Jurkat, Clone E6-1 (cell line): Measurements from ENCODE around the gene JOSD1.

ENCODE experiments used
- DNase-seq: peaks from one replicate; pipeline ENCODE4 v3.0.0-alpha.2; 2011; ENCODE audit warnings: low read depth, low spot score
- H3K4me3 ChIP-seq: 2 replicates; pipeline ENCODE4 v1.5.1; 2011; ENCODE audit warnings: mild to moderate bottlenecking, low read length, control low read depth, moderate library complexity

Gene JOSD1

DNA sequence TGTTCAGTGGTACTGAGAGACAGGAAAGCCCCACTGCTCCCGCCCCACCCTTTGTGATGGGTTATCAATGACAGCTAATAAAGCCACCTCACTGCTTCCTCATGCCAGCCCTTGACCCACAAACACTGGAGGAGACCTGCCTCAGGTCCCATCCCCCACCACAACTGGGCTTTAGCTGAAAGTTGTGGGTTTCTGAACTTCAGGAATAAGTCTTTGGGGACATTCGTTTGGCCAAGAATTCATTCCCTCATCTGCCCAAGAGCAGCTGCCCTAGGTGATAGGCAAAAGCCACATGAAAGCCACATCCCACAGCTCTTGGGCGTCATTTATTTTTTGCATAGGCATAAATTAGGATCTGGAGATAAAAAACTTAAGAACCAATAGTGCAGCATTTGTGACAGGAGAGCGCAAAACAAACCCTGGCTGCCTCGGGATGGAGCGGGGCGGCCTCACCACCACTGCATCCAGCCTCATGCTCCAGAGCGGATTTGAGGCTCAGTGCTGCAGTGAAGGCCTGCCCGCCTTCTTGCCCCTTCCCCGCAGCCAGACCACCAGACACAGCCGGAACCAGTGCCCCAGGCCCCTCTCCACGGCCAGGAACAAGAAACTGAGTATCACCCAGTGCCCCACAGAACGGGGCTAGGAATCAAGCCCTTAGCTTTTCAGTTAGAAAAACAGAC lies 33.8 kb upstream of the JOSD1 start:
- no peak for DNase-seq
- no peak overlapping the region for H3K4me3 ChIP-seq

DNA sequence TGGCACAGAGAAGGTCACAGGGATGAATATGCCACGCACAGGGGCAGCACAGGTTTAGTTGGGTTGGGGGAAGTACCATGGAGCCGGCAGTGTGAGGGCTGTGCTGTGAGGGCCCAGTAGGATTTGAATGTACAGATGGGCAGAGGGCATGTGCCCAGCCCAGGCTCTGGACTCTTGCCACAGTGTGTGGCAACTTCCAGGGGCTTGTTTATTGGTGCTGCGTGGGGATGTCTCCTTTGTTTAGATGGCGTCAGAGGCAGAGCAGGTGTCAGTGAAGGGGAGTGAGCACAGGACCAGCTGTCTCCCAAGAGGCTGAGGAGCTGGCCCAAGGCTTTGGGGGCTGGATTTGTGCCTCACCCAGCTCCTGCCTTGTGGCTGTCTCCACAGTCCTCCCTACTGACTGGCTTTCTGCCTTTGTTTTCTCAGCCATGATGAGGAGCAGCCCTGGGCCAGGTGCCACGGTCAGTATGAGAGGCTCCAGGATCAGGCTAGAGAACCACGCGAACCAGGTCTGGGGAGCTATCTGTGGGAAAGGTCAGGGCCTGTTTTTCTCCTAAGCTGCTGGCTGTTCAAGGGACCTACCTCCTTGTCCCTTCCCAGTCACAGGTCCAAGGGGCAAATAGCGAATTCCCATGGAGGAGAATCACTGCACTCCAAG lies 33.1 kb upstream of the JOSD1 start:
- DNase-seq, result no peak
- no peak overlapping the region for H3K4me3 ChIP-seq

DNA sequence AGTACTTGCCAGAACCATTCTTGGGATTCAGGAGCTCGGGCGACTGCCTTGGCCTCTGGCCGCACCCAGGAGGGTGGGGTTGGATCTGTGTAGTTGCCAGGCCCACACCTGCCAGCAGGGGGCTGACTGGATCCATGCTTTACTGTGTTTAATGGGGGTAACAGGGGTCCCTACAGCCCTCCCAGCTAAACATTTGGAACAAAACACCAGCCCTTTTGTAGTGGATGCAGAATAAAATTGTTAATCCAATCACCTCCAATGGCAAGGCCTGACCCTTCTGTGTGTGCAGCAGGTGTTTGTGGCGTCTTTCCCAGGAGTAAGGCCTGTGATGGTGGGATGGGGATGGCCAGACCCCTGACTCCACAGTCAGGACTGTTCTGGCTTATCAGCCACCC lies 32.6 kb upstream of the JOSD1 start:
- no peak for DNase-seq
- no peak overlapping the region for H3K4me3 ChIP-seq

DNA sequence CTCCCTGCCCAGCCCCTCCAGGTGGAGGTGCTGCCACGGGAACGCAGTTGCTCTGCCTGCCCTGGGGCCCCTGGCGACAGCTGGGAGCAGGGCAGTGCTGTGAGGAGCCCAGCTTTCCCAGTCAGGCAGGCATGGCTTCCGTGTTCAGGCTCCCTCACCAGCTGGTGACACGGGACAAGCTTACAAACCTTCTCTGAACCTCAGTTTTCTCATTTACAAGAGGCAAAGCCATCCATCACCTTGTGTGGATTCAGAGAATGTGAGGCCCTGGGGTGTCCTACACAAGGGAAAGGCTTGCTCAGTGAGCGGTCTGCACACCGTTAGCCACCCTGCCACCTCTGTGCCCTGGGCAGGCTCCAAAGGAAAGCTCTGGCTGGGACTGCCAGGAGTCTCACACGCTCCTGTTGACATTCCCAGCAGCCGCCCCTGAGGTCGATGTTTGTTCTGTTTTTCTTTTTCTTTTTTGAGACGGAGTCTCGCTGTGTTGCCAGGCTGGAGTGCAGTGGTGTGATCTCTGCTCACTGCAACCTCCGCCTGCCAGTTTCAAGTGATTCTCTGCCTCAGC lies 31.6 kb upstream of the JOSD1 start:
- no peak for DNase-seq
- no peak overlapping the region for H3K4me3 ChIP-seq

DNA sequence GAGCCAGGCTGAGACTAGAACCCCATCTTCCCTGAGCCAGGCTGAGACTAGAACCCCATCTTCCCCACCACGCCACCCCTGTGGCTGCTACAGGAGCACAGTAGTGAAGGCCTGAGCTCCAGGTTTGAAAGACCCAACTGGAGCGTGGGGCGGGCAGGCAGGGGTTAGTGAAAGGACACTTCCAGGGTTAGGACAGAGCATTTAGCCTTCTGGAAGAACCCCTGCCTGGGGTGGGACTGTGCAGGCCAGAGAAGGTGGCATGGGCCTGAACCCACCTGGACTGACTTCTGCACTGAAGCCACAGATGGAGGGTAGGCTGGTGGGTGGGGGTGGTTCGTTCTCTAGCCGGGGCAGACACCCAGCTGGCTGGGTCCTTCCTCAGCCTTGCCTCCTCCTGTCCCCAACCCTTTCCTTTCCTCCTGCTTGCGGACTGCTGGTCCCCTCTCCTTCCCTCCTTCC lies 31.0 kb upstream of the JOSD1 start:
- no peak for DNase-seq
- H3K4me3 ChIP-seq, result no peak overlapping the region

DNA sequence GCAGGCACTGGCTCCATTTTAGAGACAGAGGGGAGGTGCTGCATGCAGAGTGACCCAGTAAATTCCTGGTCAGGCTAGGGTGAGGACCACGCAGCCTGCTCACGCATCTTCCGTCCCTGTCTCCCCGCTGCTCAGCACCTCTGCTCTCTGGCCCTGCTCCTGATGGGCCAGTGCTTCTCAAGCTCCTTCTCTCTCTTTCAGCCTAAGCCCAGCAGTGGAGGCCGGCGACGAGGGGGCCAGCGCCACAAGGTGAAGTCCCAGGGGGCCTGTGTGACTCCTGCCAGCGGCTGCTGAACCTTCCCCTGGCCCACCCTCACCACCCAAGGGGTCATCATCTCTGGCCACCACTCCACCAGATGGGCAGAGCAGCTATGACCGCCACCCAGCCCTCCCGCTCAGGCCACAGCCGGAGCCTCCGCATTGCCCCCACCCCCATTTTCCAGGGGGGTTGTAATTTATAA lies 29.7 kb upstream of the JOSD1 start:
- DNase-seq, result no peak

DNA sequence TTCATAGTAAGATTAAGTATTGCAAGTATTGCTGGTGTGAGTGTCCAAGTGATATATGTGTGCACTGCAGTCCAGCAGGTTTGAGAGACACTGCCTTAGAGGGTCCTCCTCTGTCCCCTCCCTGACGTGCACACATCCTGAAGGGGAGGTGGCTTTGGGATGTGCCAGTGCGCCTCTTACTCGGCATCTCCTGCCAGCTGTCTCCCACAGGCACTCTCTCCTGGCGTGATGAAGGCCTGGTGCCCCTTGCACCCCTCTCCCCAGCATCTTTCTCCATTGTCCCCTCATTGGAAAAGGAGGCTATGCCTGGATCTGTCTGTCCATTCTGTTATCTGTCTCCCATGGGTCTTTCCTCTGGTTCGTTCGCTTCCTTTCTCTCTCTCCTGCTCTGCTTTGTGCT lies 29.2 kb upstream of the JOSD1 start:
- no peak for DNase-seq
- no peak overlapping the region for H3K4me3 ChIP-seq

More for the DNA sequence above, 29.7 kb upstream of the JOSD1 start:
- no peak overlapping the region for H3K4me3 ChIP-seq

DNA sequence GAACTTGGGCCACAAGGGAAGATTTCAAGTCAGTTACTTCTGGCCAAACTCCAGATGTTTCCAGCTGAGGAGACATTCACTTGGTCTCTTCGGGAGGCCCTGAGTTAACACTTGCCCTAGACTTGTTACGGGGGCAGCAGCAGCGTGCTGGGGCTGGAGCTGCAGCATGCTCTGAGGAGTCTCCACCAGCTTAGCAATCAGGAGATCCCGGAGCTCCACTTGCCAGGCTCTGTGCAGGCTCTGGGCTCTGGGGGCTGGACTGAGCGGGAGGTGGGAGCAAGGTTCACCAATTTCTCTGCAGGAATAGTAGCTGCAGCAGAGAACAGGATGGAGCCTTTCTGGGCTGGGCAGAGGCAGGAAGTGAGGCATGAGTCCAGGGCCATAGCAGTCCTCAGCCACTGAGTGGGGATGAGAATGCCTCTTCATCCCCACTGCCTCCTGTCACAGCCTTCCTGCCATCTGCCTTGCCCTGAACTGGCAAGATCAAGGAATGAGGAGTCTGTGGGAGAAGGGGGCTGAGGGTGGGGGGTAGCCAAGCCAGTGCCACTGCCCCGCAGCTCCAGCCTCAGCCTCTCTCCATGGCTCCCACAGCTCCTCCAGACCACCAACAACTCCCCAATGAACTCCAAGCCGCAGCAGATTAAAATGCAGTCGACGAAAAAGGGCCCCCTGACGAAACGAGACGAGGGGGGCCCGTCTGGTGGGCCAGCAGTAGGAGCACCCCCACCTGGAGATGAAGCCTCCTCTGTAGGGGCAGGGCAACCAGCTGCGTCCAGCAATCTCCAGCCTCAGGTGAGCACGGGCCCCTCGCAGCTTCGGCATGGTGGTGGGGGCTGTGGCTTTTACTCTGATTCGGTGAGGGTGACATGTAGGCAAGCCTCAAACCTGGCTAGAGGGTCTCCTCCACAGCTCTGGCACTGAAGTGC lies 28.4 kb upstream of the JOSD1 start:
- no peak for DNase-seq
- H3K4me3 ChIP-seq, result no peak overlapping the region

DNA sequence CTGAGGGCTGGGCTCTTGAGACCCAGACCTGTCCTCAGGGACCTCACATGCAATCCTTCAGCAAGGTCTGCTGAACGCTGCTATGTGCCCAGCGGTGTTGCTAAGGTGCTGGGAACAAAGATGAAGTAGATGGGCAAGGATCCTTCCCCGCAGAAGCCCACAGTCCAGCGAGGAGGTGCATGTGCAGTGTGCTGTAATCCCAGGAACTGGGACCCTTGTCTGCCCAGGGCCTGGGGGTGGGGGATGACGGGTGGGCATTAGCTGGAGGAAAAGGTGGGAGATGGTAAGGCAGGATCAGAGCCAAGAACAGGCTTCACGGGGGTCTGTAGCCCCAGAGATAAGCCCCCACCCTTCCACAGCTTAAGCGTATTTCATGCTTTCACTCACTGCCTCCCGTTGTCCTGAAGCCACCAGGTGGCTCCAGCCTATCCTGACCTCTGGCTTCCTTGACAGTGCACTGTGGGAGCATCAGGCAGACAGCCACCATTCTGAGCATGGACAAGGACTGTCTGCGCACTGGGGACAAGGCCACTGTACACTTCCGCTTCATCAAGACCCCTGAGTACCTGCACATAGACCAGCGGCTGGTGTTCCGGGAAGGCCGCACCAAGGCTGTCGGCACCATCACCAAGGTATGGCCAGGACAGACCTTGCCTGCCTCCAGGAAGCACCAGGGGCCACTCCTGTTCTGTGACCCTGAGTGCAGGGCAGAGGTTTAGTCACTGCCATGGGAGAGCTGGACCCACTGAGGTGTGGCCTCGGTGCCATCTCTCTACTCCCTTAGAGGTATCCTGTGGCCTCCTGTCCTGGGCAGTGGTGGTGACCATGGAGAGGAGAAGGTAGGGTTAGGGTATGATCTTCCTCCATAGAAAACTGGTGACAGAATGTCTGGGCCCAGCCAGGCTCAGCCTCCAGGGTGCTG lies 27.0 kb upstream of the JOSD1 start:
- no peak overlapping the region for H3K4me3 ChIP-seq
- no peak for DNase-seq

DNA sequence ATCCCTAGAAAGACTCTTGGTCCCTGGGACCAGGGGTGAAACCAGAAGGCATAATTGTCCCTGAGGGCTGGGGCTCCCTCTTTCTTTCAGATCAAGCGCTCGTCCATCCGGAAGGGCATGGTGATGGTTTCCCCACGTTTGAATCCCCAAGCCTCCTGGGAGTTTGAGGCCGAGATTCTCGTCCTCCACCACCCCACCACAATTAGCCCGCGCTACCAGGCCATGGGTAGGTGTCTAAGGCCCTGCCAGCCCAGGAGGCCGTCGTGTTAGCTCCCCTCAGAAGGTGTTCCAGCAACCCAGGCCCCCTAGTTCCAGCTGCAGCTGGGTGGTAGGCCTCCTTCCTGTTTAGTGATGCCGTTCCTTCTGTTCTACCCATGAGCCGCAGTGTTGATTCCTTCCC lies 26.4 kb upstream of the JOSD1 start:
- no peak for DNase-seq
- no peak overlapping the region for H3K4me3 ChIP-seq

DNA sequence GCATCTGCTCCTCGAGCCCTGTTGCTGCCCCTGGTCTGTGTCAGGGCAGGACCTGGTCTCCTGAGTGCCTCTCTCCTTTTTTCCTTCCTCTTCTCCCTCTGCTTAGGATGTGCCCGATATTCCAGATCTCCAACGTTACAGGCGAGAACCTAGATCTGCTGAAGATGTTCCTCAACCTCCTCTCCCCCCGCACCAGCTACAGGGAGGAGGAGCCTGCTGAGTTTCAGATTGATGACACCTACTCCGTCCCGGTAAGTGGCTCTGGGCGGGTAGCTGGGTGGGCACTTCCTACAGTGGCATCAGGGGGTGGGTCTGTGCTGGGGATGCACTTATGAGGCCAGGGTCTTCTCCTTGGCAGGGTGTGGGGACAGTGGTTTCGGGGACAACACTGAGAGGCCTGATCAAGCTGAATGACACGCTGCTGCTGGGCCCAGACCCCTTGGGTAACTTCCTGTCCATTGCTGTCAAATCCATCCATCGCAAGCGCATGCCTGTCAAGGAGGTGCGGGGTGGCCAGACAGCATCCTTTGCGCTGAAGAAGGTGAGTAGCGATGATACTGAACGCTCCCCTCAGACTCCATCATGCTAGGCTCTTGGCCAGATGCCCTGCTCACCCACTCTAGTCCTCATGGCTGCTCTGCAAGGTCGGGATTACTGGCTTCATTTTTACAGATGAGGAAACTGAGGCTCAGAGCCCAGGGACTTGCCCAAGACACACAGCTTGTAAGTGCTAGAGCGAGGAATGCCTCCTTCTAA lies 25.3 kb upstream of the JOSD1 start:
- no peak overlapping the region for H3K4me3 ChIP-seq
- no peak for DNase-seq

DNA sequence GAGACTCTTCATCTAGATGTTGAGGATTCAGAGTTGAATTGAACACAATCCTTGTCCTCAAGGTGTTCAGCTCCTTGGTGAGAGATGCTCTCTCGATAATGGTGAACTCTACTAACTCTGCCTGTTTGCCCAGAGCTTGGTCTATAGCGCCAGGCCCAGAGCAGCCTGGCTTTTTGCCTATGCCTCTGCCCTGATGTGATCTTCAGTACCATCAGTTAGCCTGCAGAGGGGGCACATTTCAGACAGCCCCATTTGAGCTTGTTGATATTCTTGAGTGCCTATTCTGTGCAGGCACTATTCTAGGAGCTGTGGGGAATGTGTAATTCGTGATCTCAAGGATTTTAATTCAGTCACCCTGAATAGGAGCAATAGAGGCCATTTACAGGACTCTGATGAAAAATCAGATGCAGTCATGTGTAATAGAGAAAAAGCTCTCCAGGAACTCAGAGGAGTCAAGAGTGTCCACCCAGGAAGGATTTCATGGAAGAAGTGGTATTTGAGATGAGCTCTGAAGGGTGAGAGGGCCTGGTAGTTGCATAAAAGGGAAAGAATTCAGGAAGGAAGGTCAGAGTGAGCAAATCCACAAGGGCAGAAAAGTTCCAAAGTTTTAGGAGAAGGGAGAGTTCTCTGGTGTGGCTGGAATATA lies 24.3 kb upstream of the JOSD1 start:
- no peak overlapping the region for H3K4me3 ChIP-seq
- DNase-seq, result peak; percentile 37

DNA sequence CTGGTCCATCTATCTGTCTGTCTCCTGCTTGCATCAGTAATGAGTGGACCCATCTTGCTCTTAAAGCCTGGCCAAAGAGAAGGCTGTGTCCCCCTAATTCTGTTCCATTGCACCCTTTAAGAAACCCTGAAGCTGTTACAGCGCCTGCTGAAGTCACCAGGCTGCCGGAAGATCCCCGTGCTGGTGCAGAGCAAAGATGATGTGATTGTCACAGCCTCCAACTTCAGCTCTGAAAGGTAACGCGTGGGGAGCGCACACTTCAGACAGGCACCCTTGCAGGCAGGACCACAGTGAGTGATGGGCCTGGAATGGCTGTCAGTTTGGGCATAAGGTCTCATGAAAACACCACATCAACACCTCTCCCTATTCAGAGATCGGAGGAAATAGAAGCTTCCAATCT lies 23.4 kb upstream of the JOSD1 start:
- DNase-seq, result no peak
- no peak overlapping the region for H3K4me3 ChIP-seq

DNA sequence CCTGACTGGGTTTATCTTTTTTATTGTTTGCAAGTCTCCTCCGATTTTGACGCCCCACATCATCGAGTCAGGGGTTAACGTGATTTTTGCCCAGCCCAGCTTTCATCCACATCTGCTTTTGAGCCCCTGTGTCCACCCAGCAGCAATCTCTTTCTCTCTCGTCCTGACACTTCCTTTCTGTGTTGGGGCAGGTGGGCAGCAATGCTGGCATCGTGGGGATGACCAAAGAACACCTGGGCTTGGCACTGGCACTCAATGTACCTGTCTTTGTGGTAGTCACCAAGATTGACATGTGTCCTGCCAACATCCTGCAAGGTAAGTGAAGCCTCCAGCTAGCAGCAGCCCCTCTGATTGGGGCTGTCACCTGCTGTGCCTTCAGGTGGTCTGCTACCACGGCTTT lies 20.8 kb upstream of the JOSD1 start:
- no peak for DNase-seq
- no peak overlapping the region for H3K4me3 ChIP-seq

DNA sequence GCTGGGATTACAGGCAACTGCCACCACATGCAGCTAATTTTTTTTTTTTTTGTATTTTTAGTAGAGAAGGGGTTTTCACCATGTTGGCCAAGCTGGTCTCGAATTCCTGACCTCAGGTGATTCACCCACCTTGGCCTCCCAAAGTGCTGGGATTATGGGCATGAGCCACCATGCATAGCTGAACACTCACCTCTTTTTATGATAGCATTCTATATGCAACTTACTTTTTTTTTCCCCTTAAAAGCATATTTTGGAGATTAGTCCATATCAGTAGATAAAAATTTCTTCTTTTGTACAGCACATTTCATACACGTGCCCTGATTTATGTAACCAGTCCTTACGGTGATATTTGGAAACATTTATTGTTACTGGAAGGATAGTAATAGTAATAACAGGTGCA lies 19.6 kb upstream of the JOSD1 start:
- H3K4me3 ChIP-seq, result no peak overlapping the region
- no peak for DNase-seq

DNA sequence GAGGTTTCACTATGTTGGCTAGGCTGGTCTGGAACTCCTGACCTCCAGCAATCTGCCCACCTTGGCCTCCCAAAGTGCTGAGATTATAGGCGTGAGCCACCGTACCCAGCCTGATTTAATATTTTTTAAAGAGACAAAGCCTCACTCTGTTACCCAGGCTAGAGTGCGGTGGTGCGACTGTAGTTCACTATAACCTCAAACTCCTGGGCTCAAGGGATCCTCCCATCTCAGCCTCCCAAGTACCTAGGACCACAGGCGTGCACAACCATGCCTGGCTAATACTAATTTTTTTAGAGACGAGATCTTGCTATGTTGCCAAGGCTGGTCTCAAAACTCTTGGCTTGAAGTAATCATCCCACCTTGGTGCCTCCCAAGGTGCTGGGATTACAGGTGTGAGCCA lies 18.5 kb upstream of the JOSD1 start:
- no peak for DNase-seq
- H3K4me3 ChIP-seq, result no peak overlapping the region

DNA sequence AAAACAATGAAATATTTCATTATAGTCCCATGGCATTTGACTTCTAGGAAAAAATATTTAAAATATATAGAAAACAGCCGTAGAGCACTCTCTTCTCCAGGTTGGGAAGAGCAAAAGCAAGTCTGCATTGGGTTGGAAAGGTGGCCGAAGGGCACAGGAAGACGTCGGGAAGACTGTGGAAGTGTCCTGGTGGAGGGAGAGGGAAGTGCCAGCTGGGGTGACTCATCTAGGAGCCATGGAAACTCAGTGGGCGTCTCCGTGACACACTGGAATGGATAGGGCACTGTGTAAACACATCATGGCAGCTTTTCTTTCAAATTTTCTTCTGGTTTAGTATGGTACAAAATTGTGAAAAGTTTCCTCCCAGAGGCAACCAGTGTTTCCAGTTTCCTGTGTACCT lies 17.7 kb upstream of the JOSD1 start:
- no peak overlapping the region for H3K4me3 ChIP-seq
- no peak for DNase-seq

DNA sequence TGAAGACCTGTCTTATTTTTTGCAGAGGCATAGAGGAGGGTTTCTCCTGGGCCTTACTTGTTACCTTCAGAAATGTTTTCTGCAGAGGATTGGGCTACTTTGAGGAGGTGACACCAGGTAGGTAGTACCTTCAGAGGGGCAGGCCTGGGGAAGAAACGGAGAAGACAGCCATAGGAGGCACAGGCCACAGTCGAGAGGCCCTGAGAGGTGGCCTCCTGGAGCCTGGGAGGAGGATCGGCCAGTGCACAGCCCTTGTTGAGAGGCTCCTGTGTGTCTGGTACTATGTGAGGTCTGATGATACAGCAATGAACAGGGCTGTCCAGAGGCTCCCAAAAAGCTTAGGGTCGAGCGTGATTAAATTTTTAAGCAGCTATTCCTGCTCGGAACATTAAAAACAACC lies 16.5 kb upstream of the JOSD1 start:
- no peak overlapping the region for H3K4me3 ChIP-seq
- DNase-seq, result no peak
